Measurements from ENCODE around the gene PLCD3. TPM values are rescaled to one million over a fixed set of nuclear protein-coding genes. Genes with fewer than 3 reads are reported as not detected.

Gene PLCD3
- total and polyA plus RNA-seq, 2 of the 13 experiments (the other 11 are each of a cell fraction or from before 2014, with no cell fraction given): 11.3 to 39.1 TPM

DNA sequence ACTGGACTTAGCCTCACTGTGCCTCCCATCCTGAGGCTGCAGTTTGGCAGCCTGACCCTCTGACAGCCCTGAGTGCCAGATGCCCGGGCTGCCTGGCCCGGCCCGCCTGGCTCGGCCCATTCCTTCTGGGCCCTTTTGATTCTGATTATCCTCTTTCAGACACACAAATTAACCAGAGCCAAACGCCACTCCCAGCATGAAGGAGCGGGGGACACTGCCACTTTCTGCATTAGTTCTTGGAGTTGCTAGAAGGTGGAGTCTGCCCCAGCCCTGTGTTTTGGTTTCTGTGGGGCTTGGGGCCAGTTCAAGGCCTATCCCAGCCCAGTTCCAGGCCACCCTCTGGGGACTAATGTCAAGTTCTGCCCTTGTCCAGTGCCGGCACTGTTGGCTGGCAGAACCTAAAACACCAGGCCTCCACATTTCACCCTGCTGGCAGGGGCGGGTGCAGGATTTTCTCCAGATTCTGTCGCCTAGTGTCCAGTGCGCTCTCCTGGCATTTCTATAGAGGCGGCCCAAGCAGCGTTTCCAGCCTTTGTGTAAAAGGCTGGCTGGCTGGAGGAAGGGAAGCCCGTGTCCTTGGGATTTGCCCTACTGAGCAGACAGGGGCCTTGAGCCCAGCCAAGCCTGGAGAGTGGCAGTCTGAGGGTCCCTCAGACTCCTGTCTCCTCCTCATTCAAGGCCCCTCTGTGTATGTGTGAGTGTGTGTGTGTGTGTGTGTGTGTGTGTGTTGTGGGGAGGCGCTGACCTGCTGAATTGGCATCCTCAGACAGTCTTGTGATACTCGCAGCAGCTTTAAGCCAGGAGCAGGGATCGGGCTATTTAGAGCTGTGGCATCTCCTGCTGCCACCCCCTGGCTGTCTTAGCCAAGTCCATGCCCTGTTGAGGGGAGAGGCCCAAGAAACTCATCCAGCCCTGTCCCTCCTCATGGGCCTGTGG is 21.4 kb downstream of the PLCD3 start (continued):
- TF ChIP-seq ATF7-NPFF (CRISPR knock-in tag; IDR thresholded peaks at IDR 0.05; ENCODE audit: low read depth) (no peak), TGIF2 (CRISPR knock-in tag; IDR thresholded peaks at IDR 0.05) (no peak), HNRNPLL (IDR thresholded peaks at IDR 0.05; ENCODE audit: low read depth, low read length, poor library complexity, severe bottlenecking) (no peak), FOXA3 (CRISPR knock-in tag; IDR thresholded peaks at IDR 0.05) (no peak), ZNF17 (CRISPR knock-in tag; IDR thresholded peaks at IDR 0.05) (no peak), DNMT3B (CRISPR knock-in tag; conservative IDR thresholded peaks at IDR 0.05) (no peak), PHF8 (CRISPR knock-in tag; IDR thresholded peaks at IDR 0.05) (no peak), THAP11 (CRISPR knock-in tag; IDR thresholded peaks at IDR 0.05) (no peak), ZNF121 (CRISPR knock-in tag; IDR thresholded peaks at IDR 0.05) (no peak), PAF1 (CRISPR knock-in tag; IDR thresholded peaks at IDR 0.05) (no peak)
- TF ChIP-seq, protein P1, sequence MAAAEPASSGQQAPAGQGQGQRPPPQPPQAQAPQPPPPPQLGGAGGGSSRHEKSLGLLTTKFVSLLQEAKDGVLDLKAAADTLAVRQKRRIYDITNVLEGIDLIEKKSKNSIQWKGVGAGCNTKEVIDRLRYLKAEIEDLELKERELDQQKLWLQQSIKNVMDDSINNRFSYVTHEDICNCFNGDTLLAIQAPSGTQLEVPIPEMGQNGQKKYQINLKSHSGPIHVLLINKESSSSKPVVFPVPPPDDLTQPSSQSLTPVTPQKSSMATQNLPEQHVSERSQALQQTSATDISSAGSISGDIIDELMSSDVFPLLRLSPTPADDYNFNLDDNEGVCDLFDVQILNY (CRISPR knock-in tag; conservative IDR thresholded peaks at IDR 0.05): no peak
- TF ChIP-seq, protein P2, sequence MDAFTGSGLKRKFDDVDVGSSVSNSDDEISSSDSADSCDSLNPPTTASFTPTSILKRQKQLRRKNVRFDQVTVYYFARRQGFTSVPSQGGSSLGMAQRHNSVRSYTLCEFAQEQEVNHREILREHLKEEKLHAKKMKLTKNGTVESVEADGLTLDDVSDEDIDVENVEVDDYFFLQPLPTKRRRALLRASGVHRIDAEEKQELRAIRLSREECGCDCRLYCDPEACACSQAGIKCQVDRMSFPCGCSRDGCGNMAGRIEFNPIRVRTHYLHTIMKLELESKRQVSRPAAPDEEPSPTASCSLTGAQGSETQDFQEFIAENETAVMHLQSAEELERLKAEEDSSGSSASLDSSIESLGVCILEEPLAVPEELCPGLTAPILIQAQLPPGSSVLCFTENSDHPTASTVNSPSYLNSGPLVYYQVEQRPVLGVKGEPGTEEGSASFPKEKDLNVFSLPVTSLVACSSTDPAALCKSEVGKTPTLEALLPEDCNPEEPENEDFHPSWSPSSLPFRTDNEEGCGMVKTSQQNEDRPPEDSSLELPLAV (CRISPR knock-in tag; conservative IDR thresholded peaks at IDR 0.05; ENCODE audit: low read depth): no peak
- TF ChIP-seq, protein P3, sequence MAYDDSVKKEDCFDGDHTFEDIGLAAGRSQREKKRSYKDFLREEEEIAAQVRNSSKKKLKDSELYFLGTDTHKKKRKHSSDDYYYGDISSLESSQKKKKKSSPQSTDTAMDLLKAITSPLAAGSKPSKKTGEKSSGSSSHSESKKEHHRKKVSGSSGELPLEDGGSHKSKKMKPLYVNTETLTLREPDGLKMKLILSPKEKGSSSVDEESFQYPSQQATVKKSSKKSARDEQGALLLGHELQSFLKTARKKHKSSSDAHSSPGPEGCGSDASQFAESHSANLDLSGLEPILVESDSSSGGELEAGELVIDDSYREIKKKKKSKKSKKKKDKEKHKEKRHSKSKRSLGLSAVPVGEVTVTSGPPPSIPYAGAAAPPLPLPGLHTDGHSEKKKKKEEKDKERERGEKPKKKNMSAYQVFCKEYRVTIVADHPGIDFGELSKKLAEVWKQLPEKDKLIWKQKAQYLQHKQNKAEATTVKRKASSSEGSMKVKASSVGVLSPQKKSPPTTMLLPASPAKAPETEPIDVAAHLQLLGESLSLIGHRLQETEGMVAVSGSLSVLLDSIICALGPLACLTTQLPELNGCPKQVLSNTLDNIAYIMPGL (CRISPR knock-in tag; IDR thresholded peaks at IDR 0.05; ENCODE audit: borderline replicate concordance in 1 of 2, low read depth in 1 of 2): no peak
- TF ChIP-seq, protein P4, sequence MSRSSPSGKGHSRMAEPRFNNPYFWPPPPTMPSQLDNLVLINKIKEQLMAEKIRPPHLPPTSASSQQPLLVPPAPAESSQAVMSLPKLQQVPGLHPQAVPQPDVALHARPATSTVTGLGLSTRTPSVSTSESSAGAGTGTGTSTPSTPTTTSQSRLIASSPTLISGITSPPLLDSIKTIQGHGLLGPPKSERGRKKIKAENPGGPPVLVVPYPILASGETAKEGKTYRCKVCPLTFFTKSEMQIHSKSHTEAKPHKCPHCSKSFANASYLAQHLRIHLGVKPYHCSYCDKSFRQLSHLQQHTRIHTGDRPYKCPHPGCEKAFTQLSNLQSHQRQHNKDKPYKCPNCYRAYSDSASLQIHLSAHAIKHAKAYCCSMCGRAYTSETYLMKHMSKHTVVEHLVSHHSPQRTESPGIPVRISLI (CRISPR knock-in tag; IDR thresholded peaks at IDR 0.05; ENCODE audit: borderline replicate concordance): no peak
